ENCODE measurements around the gene KRTAP2-4.
"Not testable (repeated sequence)": the region's sequence is repeated elsewhere in the genome, so short reads cannot be mapped to it uniquely, and the experiment has no call there.

Gene KRTAP2-4

GRCh38 chr17:41034346-41034935 lies 31.2 kb downstream of the KRTAP2-4 start, which contains the start of gene KRTAP1-3:
Gene KRTAP1-3 (minus strand): TSS chr17:41034874. CDS start chr17:41034821, 53 bp downstream.
- H3K4me1 Mint-ChIP-seq, H3K36me3 Mint-ChIP-seq, H3K27ac Mint-ChIP-seq, CTCF ChIA-PET, H3K9me3 Mint-ChIP-seq, H3K4me3 Mint-ChIP-seq, DNase-seq: not testable (repeated sequence)
- peaks cover 11% of the 10 kb centered on the region for H3K27me3 Mint-ChIP-seq

GRCh38 chr17:41029633-41030245 lies 35.9 kb downstream of the KRTAP2-4 start, which contains the start of gene KRTAP1-4:
Gene KRTAP1-4 (minus strand): TSS chr17:41030195. CDS start chr17:41030078, 117 bp downstream.
- Mint-ChIP-seq H3K4me3 (no peak within 1 kb of the TSS), H3K4me1 (no peaks in the 10 kb centered on the region), H3K27ac (no peak within 1 kb of the TSS), H3K36me3 (no peaks in the 10 kb centered on the region), H3K9me3 (no peaks in the 10 kb centered on the region), H3K27me3 (peaks cover 11% of the 10 kb centered on the region)
- DNase-seq: no peak
- CTCF ChIA-PET: no interaction called here

DNA sequence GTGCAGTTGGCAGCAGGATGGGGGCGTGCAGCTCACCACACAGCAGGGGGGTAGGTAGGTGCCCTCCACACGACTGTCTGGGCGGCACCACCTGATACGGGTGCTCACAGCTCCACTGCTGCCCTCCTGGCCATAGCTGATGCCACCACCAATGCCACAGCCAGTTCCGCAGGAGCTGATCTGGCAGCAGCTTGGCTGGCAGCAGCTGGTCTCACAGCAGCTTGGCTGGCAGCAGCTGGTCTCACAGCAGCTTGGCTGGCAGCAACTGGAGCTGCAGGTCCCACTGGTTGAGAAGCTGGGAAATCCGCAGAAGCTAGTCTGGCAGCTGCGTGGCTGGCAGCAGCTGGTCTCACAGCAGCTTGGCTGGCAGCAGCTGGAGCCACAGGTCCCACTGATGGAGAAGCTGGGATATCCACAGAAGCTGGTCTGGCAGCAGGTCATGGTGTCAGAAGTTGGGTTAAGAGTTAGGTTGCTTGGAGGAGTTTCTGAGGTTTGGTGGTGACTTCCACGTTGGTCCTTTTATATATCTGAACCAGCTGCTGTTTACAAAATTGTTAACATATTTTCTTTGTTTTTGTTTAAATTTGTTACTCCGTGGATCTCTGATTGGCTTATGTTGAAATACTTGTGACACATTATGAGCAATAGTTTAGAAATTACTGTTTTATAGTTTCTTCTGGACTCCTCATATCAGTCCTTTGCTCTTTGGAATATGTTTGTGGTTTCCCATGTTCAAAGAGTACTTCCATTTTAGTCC lies 38.8 kb downstream of the KRTAP2-4 start, which contains the start of gene KRTAP1-5:
KRTAP1-5 (minus strand) TSS at position 494 of the 757 bp plus-strand sequence; CDS start at position 441, 53 bp downstream.
- CTCF ChIA-PET: no interaction called here
- Mint-ChIP-seq H3K4me3 (no peak within 1 kb of the TSS), H3K9me3 (no peaks in the 10 kb centered on the region), H3K27ac (no peak within 1 kb of the TSS), H3K27me3 (peaks cover 7% of the 10 kb centered on the region), H3K36me3 (no peaks in the 10 kb centered on the region), H3K4me1 (no peaks in the 10 kb centered on the region)
- no peak for DNase-seq

DNA sequence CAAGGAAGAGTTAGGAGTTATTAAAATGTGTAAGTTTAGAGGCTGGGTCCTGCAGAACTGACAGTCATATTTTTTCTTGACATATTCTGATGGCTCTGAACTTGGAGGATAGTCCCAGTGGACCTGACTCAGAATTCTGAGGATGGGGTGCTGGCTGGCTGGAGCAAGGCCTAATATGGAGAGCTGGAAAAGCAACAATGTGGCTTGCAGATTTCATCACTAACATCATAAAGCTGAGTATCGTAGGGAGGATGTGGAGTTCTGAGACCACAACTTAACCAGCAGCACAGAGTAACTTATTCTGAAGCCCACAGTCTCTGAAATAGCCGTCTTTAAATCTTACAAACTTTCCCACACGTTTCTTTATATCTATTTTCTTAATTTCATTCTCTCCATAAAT lies 41.0 kb downstream of the KRTAP2-4 start:
- CTCF ChIA-PET: no interaction called here
- H3K27ac Mint-ChIP-seq: no peak overlapping the region
- no peak overlapping the region for H3K4me3 Mint-ChIP-seq
- no peak for DNase-seq
- H3K9me3 Mint-ChIP-seq: no peaks in the 10 kb centered on the region
- no peaks in the 10 kb centered on the region for H3K4me1 Mint-ChIP-seq
- H3K27me3 Mint-ChIP-seq: peaks cover 5% of the 10 kb centered on the region
- no peaks in the 10 kb centered on the region for H3K36me3 Mint-ChIP-seq

DNA sequence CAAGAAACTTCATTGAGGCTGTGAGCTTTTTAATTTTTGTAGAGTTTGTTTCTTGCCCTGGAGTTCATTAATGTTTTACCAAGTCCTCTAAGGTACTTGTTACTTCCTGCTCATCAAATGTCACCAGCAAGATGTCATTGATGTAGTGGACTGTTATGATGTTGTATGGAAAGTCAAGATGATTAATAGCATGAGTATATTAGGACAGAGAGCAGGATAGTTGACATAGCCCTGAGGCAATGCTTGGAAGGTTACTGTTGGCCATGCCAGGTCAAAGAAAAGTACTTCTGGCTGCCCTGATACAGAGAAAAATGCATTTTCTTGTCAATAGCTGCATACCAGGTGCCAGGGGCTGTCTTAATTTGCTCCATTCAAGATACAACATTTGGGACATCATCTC lies 45.3 kb downstream of the KRTAP2-4 start:
- no peak overlapping the region for H3K4me3 Mint-ChIP-seq

DNA sequence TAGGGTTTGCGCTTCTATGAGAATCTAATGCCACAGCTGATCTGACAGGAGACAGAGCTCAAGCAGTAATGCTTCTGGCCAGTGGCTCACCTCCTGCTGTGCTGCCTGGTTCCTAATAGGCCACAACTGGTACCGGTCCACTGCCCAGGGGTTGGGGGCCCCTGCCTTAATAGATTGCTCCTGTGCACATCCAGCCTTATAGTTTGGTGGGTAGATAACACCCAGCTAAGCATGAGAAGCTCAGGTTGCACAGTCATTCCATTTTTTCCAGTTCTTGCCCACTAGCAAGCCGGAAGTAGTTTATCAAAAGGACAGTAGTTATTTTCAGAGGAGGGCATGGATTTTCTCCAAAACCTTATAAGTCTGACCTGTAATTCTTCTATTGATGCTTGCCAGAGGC lies 46.3 kb downstream of the KRTAP2-4 start:
- Mint-ChIP-seq H3K4me3 (no peak overlapping the region), H3K4me1 (no peaks in the 10 kb centered on the region), H3K36me3 (no peaks in the 10 kb centered on the region), H3K9me3 (no peaks in the 10 kb centered on the region), H3K27me3 (no peaks in the 10 kb centered on the region), H3K27ac (no peak overlapping the region)
- CTCF ChIA-PET: no interaction called here
- no peak for DNase-seq

More for the DNA sequence above, 45.3 kb downstream of the KRTAP2-4 start:
- Mint-ChIP-seq H3K27me3 (no peaks in the 10 kb centered on the region), H3K27ac (no peak overlapping the region), H3K9me3 (no peaks in the 10 kb centered on the region), H3K4me1 (no peaks in the 10 kb centered on the region), H3K36me3 (no peaks in the 10 kb centered on the region)
- no peak for DNase-seq
- CTCF ChIA-PET: no interaction called here

DNA sequence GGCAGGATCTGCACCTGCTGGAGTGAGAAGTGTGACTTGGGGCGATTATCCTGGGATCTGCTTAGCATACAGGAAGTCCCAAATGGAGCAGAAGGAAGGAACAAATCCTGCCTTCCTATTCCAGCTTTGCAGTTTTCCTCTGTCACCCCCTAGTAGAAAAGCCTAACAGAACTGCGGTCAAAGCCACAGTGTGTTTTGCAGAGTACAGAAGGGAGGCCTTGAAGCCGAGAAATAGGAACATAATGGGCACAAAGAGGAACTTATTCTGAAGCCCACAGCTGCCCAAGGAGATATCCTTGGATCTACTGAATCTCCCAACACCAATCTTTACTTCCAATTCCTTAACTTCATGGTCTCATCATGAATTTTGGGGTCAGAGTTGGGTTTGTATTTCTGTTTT lies 47.1 kb downstream of the KRTAP2-4 start:
- Mint-ChIP-seq H3K4me1 (no peaks in the 10 kb centered on the region), H3K27ac (no peak overlapping the region), H3K36me3 (no peaks in the 10 kb centered on the region), H3K9me3 (no peaks in the 10 kb centered on the region), H3K4me3 (no peak overlapping the region), H3K27me3 (no peaks in the 10 kb centered on the region)
- DNase-seq: no peak
- CTCF ChIA-PET: no interaction called here

DNA sequence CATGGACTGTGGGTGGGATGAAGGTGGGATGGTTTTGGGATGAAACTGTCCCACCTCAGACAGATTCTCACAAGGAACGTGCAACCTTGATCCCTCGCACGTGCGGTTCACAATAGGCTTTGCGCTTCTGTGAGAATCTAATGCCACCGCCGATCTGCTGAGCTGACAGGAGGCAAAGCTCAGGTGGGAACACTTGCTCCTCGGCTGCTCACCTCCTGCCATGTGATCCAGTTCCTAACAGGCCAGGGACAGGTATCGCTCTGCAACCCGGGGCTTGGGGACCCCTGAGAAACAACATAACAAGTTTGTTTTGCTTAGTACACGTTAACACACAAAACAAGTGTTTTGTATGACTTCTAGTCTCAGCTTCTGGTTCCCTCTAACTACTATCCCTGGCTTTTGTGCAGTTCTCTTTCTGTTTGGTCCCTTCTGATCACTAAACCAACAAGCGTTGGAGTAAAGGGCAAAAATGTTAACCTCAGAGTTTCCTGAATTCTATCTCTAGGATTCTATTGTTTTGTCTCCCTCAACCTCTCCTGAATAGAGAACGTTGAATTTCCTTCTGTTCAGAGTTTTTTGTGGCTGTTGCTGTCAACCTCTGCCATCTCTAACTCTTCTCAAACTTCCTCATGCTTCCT lies 49.0 kb downstream of the KRTAP2-4 start:
- CTCF ChIA-PET: no interaction called here
- no peaks in the 10 kb centered on the region for H3K4me1 Mint-ChIP-seq
- DNase-seq: no peak
- no peak overlapping the region for H3K27ac Mint-ChIP-seq
- no peak overlapping the region for H3K4me3 Mint-ChIP-seq
- H3K27me3 Mint-ChIP-seq: peaks cover 4% of the 10 kb centered on the region
- no peaks in the 10 kb centered on the region for H3K9me3 Mint-ChIP-seq
- no peaks in the 10 kb centered on the region for H3K36me3 Mint-ChIP-seq

GRCh38 chr17:41015454-41015853 lies 50.2 kb downstream of the KRTAP2-4 start:
- CTCF ChIA-PET: no interaction called here
- no peaks in the 10 kb centered on the region for H3K4me1 Mint-ChIP-seq
- no peak overlapping the region for H3K4me3 Mint-ChIP-seq
- no peak overlapping the region for H3K27ac Mint-ChIP-seq
- H3K36me3 Mint-ChIP-seq: no peaks in the 10 kb centered on the region
- no peak for DNase-seq
- H3K27me3 Mint-ChIP-seq: peaks cover 4% of the 10 kb centered on the region
- H3K9me3 Mint-ChIP-seq: no peaks in the 10 kb centered on the region

All from activated naive CD4-positive, alpha-beta T cell treated with anti-CD3 and anti-CD28 coated beads, Interleukin-2, amount 10 ng/mL, durations not matched to agents 7 days and 5 days (primary cell).